ENCODE data around the gene WNK4.
"Not testable (repeated sequence)": the region's sequence is repeated elsewhere in the genome, so short reads cannot be mapped to it uniquely, and the experiment has no call there.

The WNK4 gene

GRCh38 chr17:42751628-42752027 lies 28.8 kb upstream of the WNK4 start:
- no peak overlapping the region for H3K27ac ChIP-seq (ENCODE audit: low read depth, low read length)
- H3K4me1 ChIP-seq (ENCODE audit: control insufficient read depth, insufficient read depth, low read length) = peaks cover 16% of the 10 kb centered on the region
- H3K9me3 ChIP-seq (ENCODE audit: control insufficient read depth, insufficient read depth, low read depth, low read length) = no peaks in the 10 kb centered on the region
- H3K36me3 ChIP-seq (ENCODE audit: control insufficient read depth, insufficient read depth, low read length) = no peaks in the 10 kb centered on the region
- no peaks in the 10 kb centered on the region; the same call in 1 of the 2 replicates for H3K27me3 ChIP-seq (ENCODE audit: control insufficient read depth, insufficient read depth, low read length)
- no peak overlapping the region for H3K4me3 ChIP-seq (ENCODE audit: low read depth, low read length)
- no peak overlapping the region for H3K9ac ChIP-seq (ENCODE audit: low read length)

DNA sequence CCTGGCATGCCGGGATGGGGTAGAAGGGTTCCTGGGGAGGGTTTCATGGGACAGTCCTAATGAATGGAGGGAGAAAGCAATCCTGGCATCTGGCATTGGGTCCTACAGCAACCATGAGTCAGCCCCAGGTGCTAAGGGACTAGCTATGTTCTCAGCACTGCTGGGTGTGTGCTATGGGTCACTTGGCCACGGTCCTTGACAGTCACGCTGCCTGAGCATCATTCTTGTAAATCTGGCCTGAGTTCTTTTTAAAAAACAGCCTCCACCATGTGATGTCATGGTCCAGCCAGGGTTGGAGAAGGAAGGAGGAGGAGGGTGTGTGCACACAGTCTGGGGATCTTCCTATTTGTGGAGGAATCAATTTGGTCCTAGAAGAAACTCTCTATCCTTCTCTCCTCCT lies 25.6 kb upstream of the WNK4 start:
- Histone ChIP-seq H3K36me3 (ENCODE audit: control insufficient read depth, insufficient read depth, low read length) (no peaks in the 10 kb centered on the region), H3K4me3 (ENCODE audit: low read depth, low read length) (no peak overlapping the region), H3K9ac (ENCODE audit: low read length) (no peak overlapping the region), H3K9me3 (ENCODE audit: control insufficient read depth, insufficient read depth, low read depth, low read length) (no peaks in the 10 kb centered on the region), H3K4me1 (ENCODE audit: control insufficient read depth, insufficient read depth, low read length) (no peaks in the 10 kb centered on the region; the same call in 1 of the 2 replicates), H3K27ac (ENCODE audit: low read depth, low read length) (no peak overlapping the region), H3K27me3 (ENCODE audit: control insufficient read depth, insufficient read depth, low read length) (peaks cover 16% of the 10 kb centered on the region)

GRCh38 chr17:42759982-42760651 lies 20.3 kb upstream of the WNK4 start:
- Histone ChIP-seq H3K36me3 (ENCODE audit: control insufficient read depth, insufficient read depth, low read length) (no peaks in the 10 kb centered on the region), H3K9me3 (ENCODE audit: control insufficient read depth, insufficient read depth, low read depth, low read length) (no peaks in the 10 kb centered on the region), H3K9ac (ENCODE audit: low read length) (peak overlapping the region; percentile 18), H3K27ac (ENCODE audit: low read depth, low read length) (no peak overlapping the region), H3K4me3 (ENCODE audit: low read depth, low read length) (peak overlapping the region; percentile 68), H3K27me3 (ENCODE audit: control insufficient read depth, insufficient read depth, low read length) (peaks cover 45% of the 10 kb centered on the region), H3K4me1 (ENCODE audit: control insufficient read depth, insufficient read depth, low read length) (peaks cover 22% of the 10 kb centered on the region)

DNA sequence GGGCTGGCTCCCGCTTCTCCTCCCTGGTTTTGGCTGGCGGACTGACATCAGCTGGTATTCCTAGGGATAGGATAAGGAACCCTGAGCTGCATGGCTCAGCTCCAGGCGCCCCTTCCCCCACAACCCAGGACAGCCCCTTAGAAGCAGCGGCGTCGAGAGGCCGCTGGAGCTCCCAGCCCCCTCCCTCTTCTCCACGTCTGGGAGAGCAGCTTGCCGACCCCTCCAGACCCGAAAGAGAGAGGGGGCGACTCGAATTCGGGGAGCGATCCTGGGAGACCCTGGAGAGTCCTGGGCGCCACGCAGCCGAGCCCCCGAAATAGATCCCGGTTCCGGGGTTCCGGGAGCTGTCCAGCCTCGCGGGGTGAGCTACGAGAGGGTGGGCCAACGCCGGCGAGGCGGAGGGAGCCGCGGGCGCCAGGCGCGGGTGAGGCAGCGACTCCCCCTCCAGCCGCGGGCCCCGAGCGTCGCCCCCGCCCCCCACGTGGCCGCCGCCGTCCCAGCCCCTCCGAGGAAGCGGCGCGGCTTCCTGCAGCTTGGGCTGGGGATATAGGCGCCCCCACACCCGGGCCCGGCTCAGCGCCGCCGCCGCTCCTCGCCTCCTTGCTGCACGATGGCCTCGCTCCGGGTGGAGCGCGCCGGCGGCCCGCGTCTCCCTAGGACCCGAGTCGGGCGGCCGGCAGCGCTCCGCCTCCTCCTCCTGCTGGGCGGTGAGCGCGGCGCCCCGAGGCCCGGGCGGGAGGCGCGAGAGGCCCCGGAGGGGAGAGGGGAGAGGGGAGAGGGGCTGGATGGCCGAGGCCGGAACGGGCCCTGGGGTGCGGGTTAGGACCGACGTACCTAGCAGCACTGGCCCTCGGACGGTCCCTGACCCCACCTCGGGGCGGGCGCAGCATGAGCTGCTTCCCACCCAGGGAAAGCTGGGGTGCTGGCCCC lies 19.5 kb upstream of the WNK4 start, which contains the start of gene RAMP2:
Gene RAMP2 (plus strand): TSS at position 576 of the 930 bp plus-strand sequence. CDS start 35 bp downstream, at position 611.
- Histone ChIP-seq H3K36me3 (ENCODE audit: control insufficient read depth, insufficient read depth, low read length) (no peaks in the 10 kb centered on the region), H3K4me3 (ENCODE audit: low read depth, low read length) (peak within 1 kb of the TSS; percentile 68), H3K9ac (ENCODE audit: low read length) (peak within 1 kb of the TSS; percentile 29), H3K27me3 (ENCODE audit: control insufficient read depth, insufficient read depth, low read length) (peaks cover 45% of the 10 kb centered on the region), H3K9me3 (ENCODE audit: control insufficient read depth, insufficient read depth, low read depth, low read length) (no peaks in the 10 kb centered on the region), H3K27ac (ENCODE audit: low read depth, low read length) (no peak within 1 kb of the TSS), H3K4me1 (ENCODE audit: control insufficient read depth, insufficient read depth, low read length) (peaks cover 22% of the 10 kb centered on the region)

GRCh38 chr17:42761638-42762037 lies 18.8 kb upstream of the WNK4 start:
- no peaks in the 10 kb centered on the region for H3K9me3 ChIP-seq (ENCODE audit: control insufficient read depth, insufficient read depth, low read depth, low read length)
- H3K4me1 ChIP-seq (ENCODE audit: control insufficient read depth, insufficient read depth, low read length) = peaks cover 22% of the 10 kb centered on the region
- H3K4me3 ChIP-seq (ENCODE audit: low read depth, low read length) = peak overlapping the region; percentile 68
- no peaks in the 10 kb centered on the region for H3K36me3 ChIP-seq (ENCODE audit: control insufficient read depth, insufficient read depth, low read length)
- peak overlapping the region; percentile 29 for H3K9ac ChIP-seq (ENCODE audit: low read length)
- no peak overlapping the region for H3K27ac ChIP-seq (ENCODE audit: low read depth, low read length)
- H3K27me3 ChIP-seq (ENCODE audit: control insufficient read depth, insufficient read depth, low read length) = peaks cover 45% of the 10 kb centered on the region

DNA sequence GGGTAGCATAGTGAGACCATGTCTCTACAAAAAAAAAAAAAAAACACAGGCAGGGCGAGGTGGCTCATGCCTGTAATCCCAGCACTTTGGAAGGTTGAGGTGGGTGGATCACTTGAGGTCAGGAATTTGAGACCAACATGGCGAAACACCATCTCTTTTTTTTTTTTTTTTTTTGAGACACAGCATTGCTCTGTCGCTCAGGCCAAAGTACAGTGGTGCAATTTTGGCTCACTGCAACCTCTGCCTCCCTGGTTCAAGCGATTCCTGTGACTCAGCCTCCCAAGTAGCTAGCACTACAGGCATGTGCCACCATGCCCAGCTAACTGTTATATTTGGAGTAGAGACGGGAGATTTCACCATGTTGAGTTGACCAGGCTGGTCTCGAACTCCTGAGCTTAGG lies 14.3 kb upstream of the WNK4 start:
- Histone ChIP-seq H3K36me3 (ENCODE audit: control insufficient read depth, insufficient read depth, low read length) (no peaks in the 10 kb centered on the region), H3K9me3 (ENCODE audit: control insufficient read depth, insufficient read depth, low read depth, low read length) (no peaks in the 10 kb centered on the region), H3K27ac (ENCODE audit: low read depth, low read length) (no peak overlapping the region), H3K9ac (ENCODE audit: low read length) (no peak overlapping the region), H3K4me1 (ENCODE audit: control insufficient read depth, insufficient read depth, low read length) (peaks cover 15% of the 10 kb centered on the region), H3K27me3 (ENCODE audit: control insufficient read depth, insufficient read depth, low read length) (peaks cover 15% of the 10 kb centered on the region), H3K4me3 (ENCODE audit: low read depth, low read length) (no peak overlapping the region)

- no peak overlapping the region for H3K4me3 ChIP-seq (ENCODE audit: low read depth, low read length)
- H3K9me3 ChIP-seq (ENCODE audit: control insufficient read depth, insufficient read depth, low read depth, low read length) = no peaks in the 10 kb centered on the region
- H3K27me3 ChIP-seq (ENCODE audit: control insufficient read depth, insufficient read depth, low read length) = peaks cover 2% of the 10 kb centered on the region
Measured at GRCh38 chr17:42767512-42767911, 12.9 kb upstream of the WNK4 start.

GRCh38 chr17:42768006-42768405 lies 12.4 kb upstream of the WNK4 start:
- not testable (repeated sequence) for H3K36me3 ChIP-seq (ENCODE audit: control insufficient read depth, insufficient read depth, low read length); H3K27ac ChIP-seq (ENCODE audit: low read depth, low read length); H3K9ac ChIP-seq (ENCODE audit: low read length); H3K9me3 ChIP-seq (ENCODE audit: control insufficient read depth, insufficient read depth, low read depth, low read length); H3K27me3 ChIP-seq (ENCODE audit: control insufficient read depth, insufficient read depth, low read length); H3K4me1 ChIP-seq (ENCODE audit: control insufficient read depth, insufficient read depth, low read length); H3K4me3 ChIP-seq (ENCODE audit: low read depth, low read length)

More at GRCh38 chr17:42767512-42767911, 12.9 kb upstream of the WNK4 start:
- no peaks in the 10 kb centered on the region for H3K36me3 ChIP-seq (ENCODE audit: control insufficient read depth, insufficient read depth, low read length)
- H3K27ac ChIP-seq (ENCODE audit: low read depth, low read length) = no peak overlapping the region
- peaks cover 9% of the 10 kb centered on the region for H3K4me1 ChIP-seq (ENCODE audit: control insufficient read depth, insufficient read depth, low read length)
- no peak overlapping the region for H3K9ac ChIP-seq (ENCODE audit: low read length)

DNA sequence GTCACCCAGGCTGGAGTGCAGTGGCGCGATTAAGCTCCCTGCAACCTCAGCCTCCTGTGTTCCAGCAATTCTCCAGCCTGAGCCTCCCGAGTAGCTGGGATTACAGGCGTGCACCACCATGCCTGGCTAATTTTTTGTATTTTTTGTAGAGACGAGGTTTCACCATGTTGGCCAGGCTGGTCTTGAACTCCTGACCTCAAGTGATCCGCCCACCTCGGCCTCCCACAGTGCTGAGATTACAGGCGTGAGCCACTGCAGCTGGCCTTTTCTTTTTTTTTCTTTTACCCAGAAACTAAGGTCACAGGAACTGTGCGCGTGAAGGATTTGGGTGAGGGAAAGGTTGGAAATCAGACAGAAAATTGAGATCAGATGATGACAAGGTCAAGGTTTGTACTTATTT lies 10.4 kb upstream of the WNK4 start:
- not testable (repeated sequence) for H3K4me1 ChIP-seq (ENCODE audit: control insufficient read depth, insufficient read depth, low read length); H3K9ac ChIP-seq (ENCODE audit: low read length); H3K4me3 ChIP-seq (ENCODE audit: low read depth, low read length); H3K27ac ChIP-seq (ENCODE audit: low read depth, low read length); H3K9me3 ChIP-seq (ENCODE audit: control insufficient read depth, insufficient read depth, low read depth, low read length); H3K27me3 ChIP-seq (ENCODE audit: control insufficient read depth, insufficient read depth, low read length); H3K36me3 ChIP-seq (ENCODE audit: control insufficient read depth, insufficient read depth, low read length)

GRCh38 chr17:42772945-42773289 lies 7.5 kb upstream of the WNK4 start:
- peak overlapping the region; percentile 88 for H3K9ac ChIP-seq (ENCODE audit: low read length)
- H3K4me1 ChIP-seq (ENCODE audit: control insufficient read depth, insufficient read depth, low read length) = no peaks in the 10 kb centered on the region
- no peaks in the 10 kb centered on the region for H3K9me3 ChIP-seq (ENCODE audit: control insufficient read depth, insufficient read depth, low read depth, low read length)
- no peaks in the 10 kb centered on the region for H3K27me3 ChIP-seq (ENCODE audit: control insufficient read depth, insufficient read depth, low read length)
- H3K36me3 ChIP-seq (ENCODE audit: control insufficient read depth, insufficient read depth, low read length) = peaks cover 22% of the 10 kb centered on the region
- H3K27ac ChIP-seq (ENCODE audit: low read depth, low read length) = no peak overlapping the region
- peak overlapping the region; percentile 85 for H3K4me3 ChIP-seq (ENCODE audit: low read depth, low read length)

Measured in HUES6 (cell line).